Measurements from ENCODE around the gene KIR2DL3.
"Not testable (repeated sequence)": the region's sequence is repeated elsewhere in the genome, so short reads cannot be mapped to it uniquely, and the experiment has no call there.

Gene KIR2DL3

GRCh38 chr19:54739587-54740497 is 1.5 kb downstream of the KIR2DL3 start:
- no peak overlapping the region for H3K4me3 ChIP-seq (ENCODE audit: low read depth, low read length)

- not testable (repeated sequence) for H3K4me3 ChIP-seq (ENCODE audit: low read depth, low read length)
Observed at GRCh38 chr19:54741950-54742349, 3.6 kb downstream of the KIR2DL3 start.

GRCh38 chr19:54744080-54744479 is 5.8 kb downstream of the KIR2DL3 start:
- H3K4me3 ChIP-seq (ENCODE audit: low read depth, low read length) = not testable (repeated sequence)

- not testable (repeated sequence) for H3K4me3 ChIP-seq (ENCODE audit: low read depth, low read length)
Observed at GRCh38 chr19:54747614-54748322, 9.5 kb downstream of the KIR2DL3 start.

- H3K4me3 ChIP-seq (ENCODE audit: low read depth, low read length) = not testable (repeated sequence)
Observed at GRCh38 chr19:54750276-54750675, 12.0 kb downstream of the KIR2DL3 start.

GRCh38 chr19:54756204-54757110 is 18.1 kb downstream of the KIR2DL3 start:
- not testable (repeated sequence) for H3K4me3 ChIP-seq (ENCODE audit: low read depth, low read length)

- H3K4me3 ChIP-seq (ENCODE audit: low read depth, low read length) = not testable (repeated sequence)
Observed at GRCh38 chr19:54758577-54758976, 20.3 kb downstream of the KIR2DL3 start.

- H3K4me3 ChIP-seq (ENCODE audit: low read depth, low read length) = not testable (repeated sequence)
Observed at GRCh38 chr19:54764219-54764618, 25.9 kb downstream of the KIR2DL3 start.

GRCh38 chr19:54766464-54766863 is 28.2 kb downstream of the KIR2DL3 start:
- not testable (repeated sequence) for H3K4me3 ChIP-seq (ENCODE audit: low read depth, low read length)

GRCh38 chr19:54769646-54770045 is 31.3 kb downstream of the KIR2DL3 start, which contains the start of gene KIR2DL1:
TSS of gene KIR2DL1 (plus strand) at chr19:54769793. CDS start at chr19:54769851, 58 bp downstream.
- not testable (repeated sequence) for H3K4me3 ChIP-seq (ENCODE audit: low read depth, low read length)

GRCh38 chr19:54770511-54770910 is 32.2 kb downstream of the KIR2DL3 start:
- H3K4me3 ChIP-seq (ENCODE audit: low read depth, low read length) = not testable (repeated sequence)

GRCh38 chr19:54771018-54771960 is 33.0 kb downstream of the KIR2DL3 start:
- H3K4me3 ChIP-seq (ENCODE audit: low read depth, low read length) = not testable (repeated sequence)

GRCh38 chr19:54772666-54773065 is 34.4 kb downstream of the KIR2DL3 start:
- H3K4me3 ChIP-seq (ENCODE audit: low read depth, low read length) = not testable (repeated sequence)

- H3K4me3 ChIP-seq (ENCODE audit: low read depth, low read length) = not testable (repeated sequence)
Observed at GRCh38 chr19:54775095-54775815, 36.9 kb downstream of the KIR2DL3 start.

GRCh38 chr19:54775830-54776229 is 37.5 kb downstream of the KIR2DL3 start:
- not testable (repeated sequence) for H3K4me3 ChIP-seq (ENCODE audit: low read depth, low read length)

GRCh38 chr19:54777851-54778250 is 39.5 kb downstream of the KIR2DL3 start:
- not testable (repeated sequence) for H3K4me3 ChIP-seq (ENCODE audit: low read depth, low read length)

GRCh38 chr19:54778896-54779295 is 40.6 kb downstream of the KIR2DL3 start:
- not testable (repeated sequence) for H3K4me3 ChIP-seq (ENCODE audit: low read depth, low read length)

GRCh38 chr19:54782916-54783315 is 44.6 kb downstream of the KIR2DL3 start:
- not testable (repeated sequence) for H3K4me3 ChIP-seq (ENCODE audit: low read depth, low read length)

GRCh38 chr19:54786091-54786723 is 47.9 kb downstream of the KIR2DL3 start:
- H3K4me3 ChIP-seq (ENCODE audit: low read depth, low read length) = not testable (repeated sequence)

Data from iPS-11a (cell line).